PC-3 (cell line): ENCODE data around the gene PSME1.

ENCODE experiments used
- EZH2 ChIP-seq: fragments of 300-600 bp; sonication (generic); IDR thresholded peaks from one replicate; pipeline ENCODE4 v1.6.1; 2017; ENCODE audit warnings: antibody characterized with exemption, mild to moderate bottlenecking, low read length; ENCODE audit not compliant: unreplicated experiment
- EZH2phosphoT487 ChIP-seq: fragments of 300-600 bp; sonication (generic); IDR thresholded peaks from 2 replicates; pipeline ENCODE4 v1.6.1; 2018; ENCODE audit warnings: mild to moderate bottlenecking, antibody characterized with exemption, low read length, borderline replicate concordance
- TF ChIP-seq, protein P1 (sequence below): fragments of 300-600 bp; sonication (generic); conservative IDR thresholded peaks from 2 replicates; pipeline ENCODE4 v1.5.1; 2017; ENCODE audit warnings: antibody characterized with exemption, low read depth, mild to moderate bottlenecking, low read length

DNA sequence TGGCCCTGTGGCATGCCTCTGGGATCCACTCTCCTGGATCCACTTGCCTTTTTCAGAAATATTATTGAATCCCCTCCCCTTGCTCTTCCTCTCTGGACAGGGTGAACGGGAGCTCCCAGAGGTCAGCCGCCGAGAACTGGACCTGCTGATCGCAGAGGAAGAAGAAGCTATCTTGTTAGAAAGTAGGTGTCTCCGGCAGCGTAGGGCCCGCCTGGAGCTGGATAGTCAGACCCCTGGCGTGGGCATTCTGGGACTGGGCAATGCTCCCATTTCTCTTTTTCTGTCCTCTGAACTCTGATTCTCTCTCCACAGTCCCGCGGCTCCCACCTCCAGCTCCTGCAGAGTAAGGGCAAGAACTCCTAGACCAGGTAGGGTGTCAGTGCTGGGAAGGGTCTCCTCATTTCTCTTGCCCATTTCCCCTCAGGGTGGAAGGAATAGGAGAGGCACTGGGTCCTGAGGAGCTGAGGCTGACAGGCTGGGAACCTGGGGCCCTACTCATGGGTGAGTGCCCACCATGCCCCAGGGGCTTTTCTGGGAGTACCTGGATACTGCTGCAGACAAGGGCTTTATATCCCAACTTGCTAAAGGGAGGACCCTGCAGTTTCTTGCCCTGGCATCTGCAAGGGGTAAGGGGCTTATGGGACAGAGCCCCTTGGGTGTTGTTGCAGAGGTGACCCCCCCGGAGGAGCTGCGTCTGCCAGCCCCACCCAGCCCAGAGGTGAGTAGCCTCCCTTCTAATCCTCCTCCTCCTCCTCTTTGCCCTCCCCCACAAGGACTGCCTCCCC is 41.2 kb downstream of the PSME1 start:
- TF ChIP-seq, protein P1, sequence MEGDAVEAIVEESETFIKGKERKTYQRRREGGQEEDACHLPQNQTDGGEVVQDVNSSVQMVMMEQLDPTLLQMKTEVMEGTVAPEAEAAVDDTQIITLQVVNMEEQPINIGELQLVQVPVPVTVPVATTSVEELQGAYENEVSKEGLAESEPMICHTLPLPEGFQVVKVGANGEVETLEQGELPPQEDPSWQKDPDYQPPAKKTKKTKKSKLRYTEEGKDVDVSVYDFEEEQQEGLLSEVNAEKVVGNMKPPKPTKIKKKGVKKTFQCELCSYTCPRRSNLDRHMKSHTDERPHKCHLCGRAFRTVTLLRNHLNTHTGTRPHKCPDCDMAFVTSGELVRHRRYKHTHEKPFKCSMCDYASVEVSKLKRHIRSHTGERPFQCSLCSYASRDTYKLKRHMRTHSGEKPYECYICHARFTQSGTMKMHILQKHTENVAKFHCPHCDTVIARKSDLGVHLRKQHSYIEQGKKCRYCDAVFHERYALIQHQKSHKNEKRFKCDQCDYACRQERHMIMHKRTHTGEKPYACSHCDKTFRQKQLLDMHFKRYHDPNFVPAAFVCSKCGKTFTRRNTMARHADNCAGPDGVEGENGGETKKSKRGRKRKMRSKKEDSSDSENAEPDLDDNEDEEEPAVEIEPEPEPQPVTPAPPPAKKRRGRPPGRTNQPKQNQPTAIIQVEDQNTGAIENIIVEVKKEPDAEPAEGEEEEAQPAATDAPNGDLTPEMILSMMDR = no peak
- TF ChIP-seq EZH2 (no peak), EZH2phosphoT487 (no peak)
